NCI-H187 (cell line): ENCODE results near the gene CSNK1G1.
"Not testable (repeated sequence)": the region's sequence is repeated elsewhere in the genome, so short reads cannot be mapped to it uniquely, and the experiment has no call there.

Source experiments
- DNase-seq, 2 experiments: peaks; one replicate each; lab custom pipeline; 2025; lab: John Stamatoyannopoulos, UW

Gene CSNK1G1

DNA sequence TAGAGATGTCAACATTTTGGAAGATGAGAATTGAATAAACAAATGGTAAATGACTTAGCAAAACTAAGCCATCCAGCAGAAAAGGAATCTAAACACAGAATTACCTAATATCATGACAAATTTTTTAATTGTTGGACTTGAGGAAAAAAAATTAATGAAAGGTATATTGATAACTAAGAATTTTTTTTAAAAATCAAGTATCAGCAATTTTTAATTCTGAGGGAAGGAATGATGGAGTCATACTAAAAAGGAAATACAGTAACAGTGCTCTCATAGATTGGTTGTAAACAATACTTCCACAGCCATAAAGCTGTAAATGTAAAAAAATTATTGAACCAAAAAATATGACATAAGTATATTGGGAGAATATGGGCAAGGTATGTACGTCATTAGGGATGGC lies 68.0 kb downstream of the CSNK1G1 start:
- DNase-seq: no peak

DNA sequence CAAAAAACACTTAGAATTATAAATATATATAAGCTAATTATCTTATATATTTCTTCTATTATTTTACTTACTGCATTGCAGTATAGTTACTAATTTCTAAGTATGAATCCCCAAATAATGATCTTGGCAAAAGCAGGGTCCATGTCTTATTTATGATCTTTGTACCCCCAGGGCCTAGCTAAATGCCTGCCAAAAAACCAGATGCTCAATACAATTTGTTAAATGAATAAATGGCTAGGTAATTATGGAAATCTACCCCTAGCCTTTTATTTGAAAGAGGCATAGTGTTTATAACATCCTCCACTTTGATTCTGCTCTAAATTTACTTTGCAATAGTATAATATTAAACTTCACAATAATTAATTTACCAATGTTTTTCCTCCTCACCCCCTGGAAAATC lies 69.5 kb downstream of the CSNK1G1 start:
- no peak for DNase-seq

DNA sequence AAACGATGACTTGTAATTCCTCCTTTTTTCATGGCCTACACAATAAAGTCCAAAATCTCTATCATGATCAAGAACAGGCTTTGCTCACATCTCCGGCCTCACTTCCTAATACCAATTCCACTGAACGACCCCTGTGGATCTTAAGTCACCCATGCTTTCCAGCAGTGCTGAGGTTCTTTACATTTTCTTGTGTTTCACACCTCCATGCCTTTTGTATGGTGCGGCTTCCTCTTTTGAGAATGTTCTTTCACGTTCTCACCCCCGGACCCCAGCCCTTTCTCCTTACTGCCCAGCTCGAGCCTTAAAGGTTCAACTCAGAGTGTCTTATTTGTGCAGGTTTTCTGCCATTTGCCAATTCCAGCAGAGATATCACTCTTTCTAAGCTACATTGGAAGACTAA lies 70.1 kb downstream of the CSNK1G1 start:
- DNase-seq: no peak

DNA sequence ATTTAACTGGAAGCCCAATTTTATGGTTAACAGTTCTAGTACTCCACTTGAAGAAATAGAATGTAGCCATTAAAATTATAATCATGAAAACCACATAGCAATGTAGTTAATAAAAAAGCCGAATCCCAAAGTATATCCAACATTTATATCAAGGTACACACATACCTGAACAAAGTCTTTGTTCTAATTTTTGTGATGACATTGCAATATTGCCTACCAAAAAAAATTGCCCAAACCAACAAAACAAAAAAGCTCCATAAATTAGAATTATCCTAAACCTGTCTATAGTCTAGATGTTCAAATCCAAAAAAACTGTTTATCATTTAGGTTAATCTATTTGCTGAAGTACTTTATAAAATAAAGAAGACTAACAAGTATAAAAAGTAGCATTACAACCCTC lies 70.8 kb downstream of the CSNK1G1 start:
- no peak for DNase-seq

DNA sequence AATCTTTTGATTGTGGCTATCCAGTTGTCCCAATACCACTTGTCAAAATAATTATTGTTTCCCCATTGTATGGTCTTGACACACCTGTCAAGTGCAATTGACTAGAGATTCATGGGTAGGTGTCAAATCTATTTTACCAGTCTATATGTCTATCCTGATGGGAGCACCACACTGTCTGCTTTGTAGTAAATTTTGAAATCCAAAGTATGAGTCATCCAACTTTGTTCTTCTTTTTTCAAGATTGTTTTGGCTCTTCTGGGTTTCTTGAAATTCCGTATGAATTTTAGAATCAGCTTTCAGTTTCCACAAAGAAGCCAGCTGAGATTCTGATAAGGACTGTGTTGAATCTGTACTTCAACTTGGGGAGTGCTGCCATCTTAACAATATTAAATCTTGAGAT lies 71.9 kb downstream of the CSNK1G1 start:
- DNase-seq: no peak

DNA sequence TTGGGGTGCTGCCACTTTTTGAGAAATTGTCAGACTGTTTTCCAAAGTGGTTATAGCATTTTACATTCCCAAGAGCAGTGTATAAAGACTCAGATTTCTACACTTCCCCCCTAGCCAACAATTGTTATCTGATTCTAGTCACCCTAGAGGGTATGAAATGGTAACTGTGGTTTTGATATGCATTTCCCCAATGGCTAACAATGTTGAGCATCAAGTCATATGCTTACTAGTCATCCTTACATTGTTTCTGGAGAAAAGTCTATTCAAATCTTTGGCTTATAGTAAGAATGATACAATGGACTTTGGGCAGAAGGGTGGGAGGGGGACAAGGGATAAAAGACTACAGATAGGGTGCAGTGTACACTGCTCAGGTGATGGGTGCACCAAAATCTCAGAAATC lies 73.3 kb downstream of the CSNK1G1 start:
- DNase-seq: no peak

DNA sequence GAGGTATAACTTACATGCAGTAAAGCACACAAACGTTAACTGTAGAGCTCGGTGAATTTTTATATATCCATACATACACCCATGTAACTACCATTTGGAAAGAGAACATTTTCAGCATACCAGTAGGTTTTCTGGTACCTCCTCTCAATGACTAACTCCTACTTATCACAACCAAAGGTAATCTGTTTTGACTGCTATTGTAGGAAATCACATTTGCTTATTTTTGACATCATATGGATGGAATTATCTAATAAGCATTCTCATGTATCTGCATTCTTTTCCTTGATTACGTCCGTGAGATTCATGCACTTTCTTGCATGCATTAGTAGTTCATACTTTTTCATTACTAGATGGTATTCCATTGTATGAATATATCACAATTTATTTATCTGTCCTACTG lies 76.8 kb downstream of the CSNK1G1 start:
- DNase-seq: no peak

DNA sequence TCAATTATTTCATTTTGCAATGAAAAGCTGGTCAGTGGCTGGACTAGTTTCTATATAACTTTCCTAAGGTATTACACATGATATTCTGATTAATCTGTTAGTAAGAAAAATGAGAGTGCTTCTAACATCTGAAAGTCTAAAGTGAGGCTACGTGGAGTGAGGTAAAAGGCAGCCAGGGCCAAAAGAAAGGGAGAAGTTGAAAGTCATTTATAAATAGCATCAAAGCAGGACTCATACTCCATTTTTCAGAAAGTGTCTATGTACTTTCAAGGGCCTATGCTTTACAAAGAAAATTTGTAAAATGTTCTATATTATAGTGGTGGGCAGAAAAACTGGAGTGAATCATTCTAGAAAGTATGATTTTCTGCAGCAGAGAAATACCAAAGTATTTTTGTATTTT lies 80.0 kb downstream of the CSNK1G1 start:
- DNase-seq: no peak

DNA sequence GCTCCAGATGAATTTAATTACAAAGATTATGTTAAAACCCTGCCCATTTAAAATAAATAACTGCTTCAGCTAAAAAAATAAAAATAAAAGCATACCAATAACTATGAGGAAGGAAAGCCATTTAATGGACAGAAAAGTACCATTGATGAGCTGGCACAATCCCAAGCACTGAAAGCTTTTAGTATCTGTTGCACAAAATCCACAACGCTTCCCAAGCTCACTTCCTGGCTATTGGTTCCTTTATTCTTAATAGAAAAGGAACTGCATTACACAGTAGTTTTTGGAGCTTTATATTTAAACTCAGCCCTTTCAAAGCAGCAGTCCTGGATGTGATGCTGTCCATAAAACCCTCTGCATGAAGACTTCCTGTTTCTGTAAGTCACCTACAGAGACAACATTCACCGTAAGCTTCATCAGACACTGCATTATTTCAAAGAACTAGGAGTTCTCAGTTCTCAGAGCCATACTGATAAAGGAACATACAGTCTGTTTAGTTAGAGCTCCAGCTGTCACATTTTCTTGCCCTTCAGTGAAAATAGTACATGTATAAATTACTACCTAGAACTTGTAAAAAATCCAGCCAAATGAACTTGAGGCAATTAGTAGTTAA lies 81.5 kb downstream of the CSNK1G1 start:
- DNase-seq: no peak

DNA sequence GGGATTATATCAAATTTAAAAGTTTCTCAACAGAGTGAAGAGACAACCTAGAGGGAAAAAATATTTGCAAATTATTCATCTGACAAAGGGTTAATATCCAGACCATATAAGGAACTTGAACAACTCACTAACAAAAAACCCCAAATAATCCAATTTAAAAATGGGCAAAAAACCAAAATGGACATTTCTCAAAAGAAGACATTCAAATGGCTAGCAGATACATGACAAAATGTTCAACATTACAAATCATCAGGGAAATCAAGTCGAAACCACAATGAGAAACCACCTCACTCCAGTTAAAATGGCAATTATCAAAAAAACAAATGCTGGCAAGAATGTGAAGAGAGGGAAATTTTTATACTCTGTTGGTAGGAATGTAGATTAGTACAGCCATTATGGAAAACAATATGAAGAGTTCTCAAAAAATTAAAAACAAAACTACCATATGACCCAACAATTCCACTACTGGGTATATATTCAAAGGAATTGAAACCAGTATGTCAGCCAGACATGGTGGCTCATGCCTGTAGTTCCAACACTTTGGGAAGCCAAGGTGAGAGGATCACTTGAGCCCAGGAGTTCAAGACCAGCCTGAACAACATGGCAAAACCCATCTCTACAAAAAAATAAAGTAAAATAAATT lies 88.5 kb downstream of the CSNK1G1 start:
- DNase-seq: no peak

DNA sequence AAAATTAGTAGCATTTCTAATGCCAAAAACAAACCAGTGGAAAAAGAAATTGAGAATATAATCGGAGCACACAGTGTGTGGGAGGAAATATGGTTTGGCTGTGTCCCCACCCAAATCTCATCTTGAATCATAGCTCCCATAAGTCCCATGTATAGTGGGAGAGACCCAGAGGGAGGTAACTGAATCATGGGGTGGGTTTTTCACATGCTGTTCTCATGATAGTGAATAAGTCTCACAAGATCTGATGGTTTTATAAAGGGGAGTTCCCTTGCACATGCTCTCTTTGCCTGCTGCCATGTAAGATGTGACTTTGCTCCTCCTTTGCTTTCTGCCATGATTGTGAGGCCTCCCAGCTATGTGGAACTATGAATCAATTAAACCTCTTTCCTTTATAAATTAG lies 90.8 kb downstream of the CSNK1G1 start:
- not testable (repeated sequence) for DNase-seq

DNA sequence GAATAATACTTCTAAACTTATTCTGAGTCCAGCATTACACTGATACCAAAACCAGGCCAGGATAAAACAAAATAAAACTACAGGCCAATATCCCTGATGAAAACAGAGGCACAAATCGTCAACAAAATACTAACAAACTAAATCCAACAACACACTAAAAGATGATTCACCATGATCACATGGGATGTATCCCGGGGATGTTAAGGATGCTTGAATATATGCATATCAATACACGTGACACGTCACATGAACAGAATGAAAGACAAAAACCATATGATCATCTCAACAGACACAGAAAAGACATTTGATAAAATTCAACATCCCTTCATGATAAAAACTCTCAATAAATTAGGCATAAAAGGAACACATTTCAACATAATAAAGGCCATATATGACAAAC lies 91.5 kb downstream of the CSNK1G1 start:
- DNase-seq: no peak

DNA sequence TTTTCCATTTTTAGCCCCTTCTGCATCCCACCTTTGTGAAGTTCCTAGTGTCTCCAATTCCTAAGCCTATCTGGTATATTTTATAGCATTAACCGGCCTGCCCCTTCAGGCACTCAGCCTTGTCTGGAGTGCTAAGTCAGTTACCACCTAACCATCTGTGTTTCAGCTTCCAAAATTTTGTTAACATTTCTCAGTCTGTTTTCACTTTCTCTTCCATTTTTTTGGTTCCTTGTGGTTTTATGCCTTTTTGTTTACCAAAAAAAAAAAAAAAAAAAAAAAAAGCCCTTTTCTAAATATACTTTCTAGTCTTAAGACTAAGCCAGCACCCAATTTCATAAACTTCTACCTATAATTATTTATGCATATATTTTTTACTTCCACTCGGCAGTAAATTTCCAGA lies 92.4 kb downstream of the CSNK1G1 start:
- no peak for DNase-seq

DNA sequence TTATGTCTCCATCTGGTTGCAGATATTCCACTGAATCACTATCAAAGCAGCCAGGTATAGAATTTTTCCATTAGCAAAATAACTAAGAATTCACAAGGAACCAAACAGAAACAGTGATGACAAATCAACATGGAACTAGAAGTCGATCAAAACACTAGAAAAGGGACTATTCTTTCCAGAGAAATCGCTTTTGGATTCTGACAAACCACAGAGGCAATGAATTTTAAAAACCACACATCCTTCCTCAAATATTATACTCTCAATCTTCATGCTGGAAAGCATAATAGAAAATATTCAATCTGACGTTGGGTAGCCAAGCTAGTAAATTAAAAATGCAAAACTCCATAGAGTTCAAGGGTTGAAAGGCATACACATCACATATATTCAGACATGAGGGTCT lies 99.9 kb downstream of the CSNK1G1 start:
- no peak for DNase-seq

DNA sequence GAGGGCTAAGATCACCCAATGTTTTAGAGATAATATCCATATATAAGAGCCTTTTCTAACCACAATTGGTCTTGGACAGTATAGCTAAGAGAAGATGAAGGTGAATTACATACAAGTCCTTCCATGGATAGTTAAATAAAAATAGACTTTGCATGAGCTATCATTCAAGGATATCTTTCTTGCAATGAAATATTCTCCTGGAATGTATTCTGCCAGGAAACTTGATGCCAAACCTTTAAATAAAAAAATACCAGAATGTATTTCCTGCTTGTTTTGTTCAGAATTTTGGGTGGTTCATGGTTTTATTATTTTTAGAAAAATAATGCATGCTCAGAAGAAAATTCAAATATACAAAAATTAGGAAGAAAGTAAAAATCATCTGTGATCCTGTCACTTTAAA lies 104.3 kb downstream of the CSNK1G1 start:
- no peak for DNase-seq

DNA sequence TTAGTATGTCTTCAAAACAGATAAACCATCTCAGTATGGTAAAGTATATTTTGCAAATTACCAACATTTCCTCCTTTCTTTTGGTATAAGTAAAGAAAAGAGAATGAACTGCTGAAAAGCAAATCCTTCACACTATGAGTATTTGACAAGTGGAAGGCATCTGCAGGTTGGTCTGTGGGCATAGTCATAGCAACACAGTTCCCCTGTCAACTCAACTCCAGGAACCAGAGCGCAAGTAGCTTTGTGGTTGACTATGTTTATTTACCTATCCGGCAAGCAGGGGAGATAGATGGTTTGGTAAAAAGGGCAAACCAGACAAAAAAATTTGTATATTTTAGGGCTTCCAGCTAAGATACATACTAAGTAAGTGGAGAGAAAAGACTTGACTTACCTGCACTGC lies 104.9 kb downstream of the CSNK1G1 start:
- DNase-seq: no peak

DNA sequence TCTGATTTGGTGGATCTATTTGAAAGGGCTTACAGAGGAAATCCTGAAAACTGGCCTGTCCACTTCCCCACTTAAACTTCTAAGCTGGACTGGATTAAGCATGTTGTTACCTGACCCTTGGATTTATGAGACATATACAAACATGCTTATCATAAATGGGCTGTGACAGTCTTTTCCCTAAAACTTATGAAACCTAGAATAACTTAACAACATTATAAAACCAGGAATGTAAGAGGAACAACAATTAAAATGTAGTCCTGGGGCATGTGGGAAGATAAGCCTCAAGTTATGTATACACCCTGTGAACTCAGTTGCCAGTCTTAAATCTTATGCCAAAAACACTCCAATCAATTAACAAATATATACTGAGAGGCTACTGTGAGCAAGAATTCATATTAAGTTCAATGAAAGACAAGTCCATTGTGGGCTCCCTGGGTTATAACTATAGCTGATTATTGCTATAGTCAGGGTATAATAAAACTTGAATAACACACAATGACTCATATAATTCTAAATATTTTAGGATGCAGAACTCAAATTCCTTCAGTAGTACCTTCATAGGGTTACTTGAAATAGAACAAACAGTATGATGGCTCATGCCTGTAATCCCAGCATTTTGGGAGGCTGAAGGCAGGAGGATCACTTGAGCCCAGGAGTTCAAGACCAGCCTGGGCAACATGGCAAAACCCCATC lies 105.9 kb downstream of the CSNK1G1 start:
- no peak for DNase-seq

DNA sequence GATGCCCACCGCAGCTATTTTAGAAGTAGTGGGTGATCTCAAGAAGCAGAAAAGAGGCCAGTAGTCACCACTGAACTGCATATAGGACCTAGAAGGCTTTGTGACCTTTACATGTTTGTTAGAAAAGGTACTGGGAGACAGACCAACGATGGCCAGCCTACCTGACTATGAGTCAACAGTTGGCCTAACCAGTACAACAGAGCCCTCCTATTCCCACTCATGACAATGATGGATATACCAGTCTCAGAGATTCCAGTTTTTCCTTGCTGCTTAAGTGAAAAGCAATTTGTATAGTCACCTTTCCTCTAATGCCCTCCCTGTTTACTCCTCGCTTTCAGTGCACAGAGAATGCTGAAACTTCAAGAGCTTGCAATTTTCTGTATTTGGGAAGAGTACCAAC lies 106.6 kb downstream of the CSNK1G1 start:
- no peak for DNase-seq

DNA sequence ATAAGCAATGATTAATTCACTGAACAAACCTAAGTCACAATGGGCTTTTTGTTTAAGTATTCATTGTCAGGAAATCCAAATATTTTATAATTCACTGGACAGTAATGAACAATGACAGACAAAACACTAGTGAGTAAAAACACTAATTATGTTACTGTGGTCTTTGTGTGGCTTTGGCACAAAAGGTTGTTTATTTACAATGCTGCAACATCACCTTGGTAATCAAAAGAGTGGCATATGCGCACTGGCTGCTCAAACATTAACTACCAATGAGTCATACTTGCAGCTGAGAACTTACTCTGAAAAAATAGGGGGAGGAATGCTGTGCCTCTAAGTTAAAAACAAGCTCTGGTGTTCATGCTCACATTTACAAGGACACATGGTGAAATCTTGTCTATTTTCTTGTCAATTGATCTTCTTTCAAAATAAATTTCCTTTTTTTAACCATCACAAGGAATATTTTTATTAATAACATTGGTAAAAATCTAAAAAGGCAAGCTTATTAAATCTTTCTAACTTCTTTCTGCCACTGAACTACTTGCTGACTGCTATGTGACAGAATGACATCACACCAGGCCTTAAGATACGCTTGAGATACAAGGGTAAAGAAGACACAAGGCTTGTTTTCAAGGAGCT lies 107.9 kb downstream of the CSNK1G1 start:
- DNase-seq: no peak

DNA sequence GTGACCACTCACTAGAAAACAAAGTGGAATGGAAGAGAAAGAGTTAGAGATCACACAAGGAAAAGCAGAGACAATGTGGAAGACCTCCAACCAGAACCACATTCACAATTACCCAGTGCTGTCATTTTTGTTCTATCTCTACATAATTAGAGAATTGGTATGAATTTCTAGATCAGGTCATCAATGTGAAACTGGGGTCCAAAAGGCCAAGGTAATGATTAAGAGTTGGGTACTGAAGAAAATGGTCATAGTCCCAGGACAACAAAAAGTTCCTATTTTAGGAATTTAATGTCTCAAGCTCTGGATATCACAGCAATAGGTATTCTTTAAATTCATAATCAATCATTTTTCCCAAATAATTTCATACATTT lies 108.5 kb downstream of the CSNK1G1 start:
- no peak for DNase-seq

DNA sequence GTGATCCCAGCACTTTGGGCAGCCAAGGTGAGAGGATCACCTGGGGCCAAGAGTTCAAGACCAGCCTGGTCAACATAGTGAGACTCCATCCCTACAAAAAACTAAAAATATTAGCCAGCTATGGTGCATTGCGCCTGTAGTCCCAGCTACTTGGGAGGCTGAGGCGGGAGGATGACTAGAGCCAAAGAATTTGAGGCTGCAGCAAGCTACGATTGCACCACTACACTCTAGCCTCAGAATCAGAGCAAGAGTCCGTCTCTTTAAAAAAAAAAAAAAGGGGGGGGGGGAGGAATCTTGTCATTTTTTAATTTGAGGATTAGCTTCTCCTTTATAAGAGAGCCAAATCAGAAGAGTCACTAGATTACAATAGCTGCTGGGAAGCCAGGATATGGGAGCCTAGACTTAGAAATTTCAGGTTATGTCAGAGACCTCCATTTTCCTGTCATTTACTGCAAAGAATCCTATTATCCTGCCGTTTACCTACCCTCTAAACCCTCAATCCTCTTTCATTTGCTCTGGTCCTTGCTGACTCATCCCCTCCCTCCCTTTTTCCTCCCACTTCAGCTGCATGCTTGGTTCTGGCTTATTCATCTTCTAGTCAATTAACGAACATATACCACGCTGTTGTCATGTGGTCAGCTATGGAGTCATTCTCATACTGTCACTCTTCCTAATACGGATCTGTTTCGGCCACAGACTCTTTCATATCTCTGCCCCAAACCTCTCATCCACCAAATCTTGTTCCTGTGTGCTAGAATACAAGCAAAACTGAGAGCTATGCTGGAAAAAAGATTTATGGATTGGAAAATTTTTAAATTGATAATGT lies 109.4 kb downstream of the CSNK1G1 start:
- DNase-seq: no peak

DNA sequence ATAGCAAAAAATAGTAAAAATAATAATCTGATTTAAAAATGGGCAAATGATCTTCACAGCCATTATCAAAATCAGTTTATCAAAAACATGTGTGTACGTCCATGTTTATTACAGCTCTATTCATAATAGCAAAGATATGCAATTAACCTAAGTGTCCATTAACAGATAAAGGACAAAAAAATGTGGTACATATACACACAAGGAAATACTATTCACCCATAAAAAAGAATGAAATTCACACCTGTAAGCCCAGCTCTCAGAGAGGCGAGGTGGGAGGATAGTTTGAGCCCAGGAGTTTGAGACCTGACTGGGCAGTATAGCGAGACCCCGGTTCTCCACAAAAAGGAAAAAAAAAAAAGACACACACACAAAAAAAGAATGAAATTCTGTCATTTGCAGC lies 110.6 kb downstream of the CSNK1G1 start:
- DNase-seq: no peak
